WTC11 (cell line): ENCODE data around the gene CCDC57. TPM values are rescaled to one million over a fixed set of nuclear protein-coding genes. Genes with fewer than 3 reads are reported as not detected.

Source experiments
- ATAC-seq: fragments of 200-7000 bp; cut with Tn5 transposase; 2 replicates; pipeline ENCODE4 v1.10.0; 2021; ENCODE audit warnings: mild to moderate bottlenecking, moderate library complexity
- CTCF ChIA-PET: fragments of 300-600 bp; sonication (Branson Sonifier 250); formaldehyde crosslinking; loops from one replicate; lab custom pipeline; 2021; ENCODE audit warnings: antibody characterized with exemption; lab: Charles Lee
- POLR2A ChIA-PET: fragments of 350-600 bp; sonication (Branson Sonifier 250); formaldehyde crosslinking; loops from one replicate; lab custom pipeline; 2021; ENCODE audit warnings: antibody characterized with exemption; lab: Charles Lee
- DNase-seq: peaks from one replicate; pipeline ENCODE4 v3.0.0; 2021; ENCODE audit warnings: low spot score
- H3K27ac Mint-ChIP-seq: 2 replicates; pipeline ENCODE4 v1.8.0; 2021; ENCODE audit warnings: mixed read lengths
- H3K27me3 Mint-ChIP-seq: 2 replicates; pipeline ENCODE4 v1.8.0; 2021; ENCODE audit warnings: low read depth, mild to moderate bottlenecking, moderate library complexity, mixed read lengths
- H3K36me3 Mint-ChIP-seq: 2 replicates; pipeline ENCODE4 v1.8.0; 2021; ENCODE audit warnings: mixed read lengths
- H3K4me1 Mint-ChIP-seq: 2 replicates; pipeline ENCODE4 v1.8.0; 2022; ENCODE audit warnings: mixed read lengths
- H3K4me3 Mint-ChIP-seq: 2 replicates; pipeline ENCODE4 v1.8.0; 2021; ENCODE audit warnings: mild to moderate bottlenecking, moderate library complexity, mixed read lengths
- H3K9me3 Mint-ChIP-seq: 2 replicates; pipeline ENCODE4 v1.8.0; 2021; ENCODE audit warnings: mixed read lengths
- E2F1 ChIP-seq: sonication (generic); formaldehyde crosslinking; IDR thresholded peaks from 2 replicates; pipeline ENCODE4 v1.8.0; 2022; ENCODE audit warnings: mild to moderate bottlenecking, missing genetic modification reagents
- ELF4 ChIP-seq: sonication (generic); formaldehyde crosslinking; IDR thresholded peaks from 2 replicates; pipeline ENCODE4 v1.8.1; 2022; ENCODE audit warnings: low read depth, mild to moderate bottlenecking, moderate library complexity, missing genetic modification reagents
- EMX1 ChIP-seq: fragments of 250-450 bp; sonication (Bioruptor Pico); IDR thresholded peaks from 2 replicates; pipeline ENCODE4 v1.8.0; 2021; ENCODE audit warnings: mild to moderate bottlenecking
- GRHL2 ChIP-seq: fragments of 250-450 bp; sonication (Bioruptor Pico); IDR thresholded peaks from 2 replicates; pipeline ENCODE4 v1.8.0; 2022; ENCODE audit warnings: mild to moderate bottlenecking, moderate library complexity; ENCODE audit not compliant: insufficient replicate concordance, severe bottlenecking
- JAZF1 ChIP-seq: fragments of 250-450 bp; sonication (Bioruptor Pico); IDR thresholded peaks from 2 replicates; pipeline ENCODE4 v1.9.0; 2021; ENCODE audit warnings: moderate library complexity, mild to moderate bottlenecking, inconsistent platforms
- NR2C2 ChIP-seq: sonication (generic); formaldehyde crosslinking; IDR thresholded peaks from 2 replicates; pipeline ENCODE4 v1.8.0; 2022; ENCODE audit warnings: mild to moderate bottlenecking, missing genetic modification reagents
- PRRX2 ChIP-seq: fragments of 250-450 bp; sonication (Bioruptor Pico); IDR thresholded peaks from 2 replicates; pipeline ENCODE4 v1.8.0; 2021; ENCODE audit warnings: mild to moderate bottlenecking
- RORB ChIP-seq: fragments of 250-450 bp; sonication (Bioruptor Pico); IDR thresholded peaks from 2 replicates; pipeline ENCODE4 v1.9.0; 2021; ENCODE audit warnings: mild to moderate bottlenecking
- SMAD3 ChIP-seq: sonication (generic); formaldehyde crosslinking; IDR thresholded peaks from 2 replicates; pipeline ENCODE4 v1.8.0; 2022; ENCODE audit warnings: missing genetic modification reagents, mild to moderate bottlenecking, borderline replicate concordance
- SOX15 ChIP-seq: fragments of 250-450 bp; sonication (Bioruptor Pico); IDR thresholded peaks from 2 replicates; pipeline ENCODE4 v1.9.0; 2021; ENCODE audit warnings: mild to moderate bottlenecking
- SP1 ChIP-seq: sonication (generic); formaldehyde crosslinking; conservative IDR thresholded peaks from 2 replicates; pipeline ENCODE4 v1.8.1; 2022; ENCODE audit warnings: missing genetic modification reagents
- TEAD4 ChIP-seq: sonication (generic); formaldehyde crosslinking; IDR thresholded peaks from 2 replicates; pipeline ENCODE4 v1.8.0; 2022; ENCODE audit warnings: mild to moderate bottlenecking, missing genetic modification reagents
- ZBTB21 ChIP-seq: sonication (generic); formaldehyde crosslinking; IDR thresholded peaks from 2 replicates; pipeline ENCODE4 v1.8.1; 2023; ENCODE audit warnings: mild to moderate bottlenecking, missing genetic modification reagents, borderline replicate concordance
- ZBTB43 ChIP-seq: sonication (generic); formaldehyde crosslinking; IDR thresholded peaks from 2 replicates; pipeline ENCODE4 v1.8.1; 2023; ENCODE audit warnings: mild to moderate bottlenecking, missing genetic modification reagents
- ZMAT4 ChIP-seq: fragments of 250-450 bp; sonication (Bioruptor Pico); IDR thresholded peaks from 2 replicates; pipeline ENCODE4 v1.9.0; 2021; ENCODE audit warnings: mild to moderate bottlenecking
- ZNF138 ChIP-seq: sonication (generic); formaldehyde crosslinking; conservative IDR thresholded peaks from 2 replicates; pipeline ENCODE4 v1.8.1; 2022; ENCODE audit warnings: mild to moderate bottlenecking, moderate library complexity, missing genetic modification reagents
- ZNF219 ChIP-seq: sonication (generic); formaldehyde crosslinking; IDR thresholded peaks from 2 replicates; pipeline ENCODE4 v1.8.0; 2023; ENCODE audit warnings: missing genetic modification reagents, mild to moderate bottlenecking, borderline replicate concordance
- total RNA-seq: library from RNA; stranded (reverse); gene quantifications from 3 replicates; pipeline ENCODE4 v1.2.3, GENCODE V29; 2021
- TF ChIP-seq, protein P1 (sequence below): sonication (generic); formaldehyde crosslinking; IDR thresholded peaks from 2 replicates; pipeline ENCODE4 v1.8.0; 2023; ENCODE audit warnings: missing genetic modification reagents
- TF ChIP-seq, protein P2 (sequence below): sonication (generic); formaldehyde crosslinking; IDR thresholded peaks from 2 replicates; pipeline ENCODE4 v1.8.1; 2023; ENCODE audit warnings: mild to moderate bottlenecking, moderate library complexity, missing genetic modification reagents
- TF ChIP-seq, protein P3 (sequence below): fragments of 250-450 bp; sonication (Bioruptor Pico); IDR thresholded peaks from 2 replicates; pipeline ENCODE4 v1.9.0; 2021; ENCODE audit warnings: mild to moderate bottlenecking, borderline replicate concordance

The CCDC57 gene
- total RNA-seq, 1 experiment from 2014 or later, result 20.0 TPM

DNA sequence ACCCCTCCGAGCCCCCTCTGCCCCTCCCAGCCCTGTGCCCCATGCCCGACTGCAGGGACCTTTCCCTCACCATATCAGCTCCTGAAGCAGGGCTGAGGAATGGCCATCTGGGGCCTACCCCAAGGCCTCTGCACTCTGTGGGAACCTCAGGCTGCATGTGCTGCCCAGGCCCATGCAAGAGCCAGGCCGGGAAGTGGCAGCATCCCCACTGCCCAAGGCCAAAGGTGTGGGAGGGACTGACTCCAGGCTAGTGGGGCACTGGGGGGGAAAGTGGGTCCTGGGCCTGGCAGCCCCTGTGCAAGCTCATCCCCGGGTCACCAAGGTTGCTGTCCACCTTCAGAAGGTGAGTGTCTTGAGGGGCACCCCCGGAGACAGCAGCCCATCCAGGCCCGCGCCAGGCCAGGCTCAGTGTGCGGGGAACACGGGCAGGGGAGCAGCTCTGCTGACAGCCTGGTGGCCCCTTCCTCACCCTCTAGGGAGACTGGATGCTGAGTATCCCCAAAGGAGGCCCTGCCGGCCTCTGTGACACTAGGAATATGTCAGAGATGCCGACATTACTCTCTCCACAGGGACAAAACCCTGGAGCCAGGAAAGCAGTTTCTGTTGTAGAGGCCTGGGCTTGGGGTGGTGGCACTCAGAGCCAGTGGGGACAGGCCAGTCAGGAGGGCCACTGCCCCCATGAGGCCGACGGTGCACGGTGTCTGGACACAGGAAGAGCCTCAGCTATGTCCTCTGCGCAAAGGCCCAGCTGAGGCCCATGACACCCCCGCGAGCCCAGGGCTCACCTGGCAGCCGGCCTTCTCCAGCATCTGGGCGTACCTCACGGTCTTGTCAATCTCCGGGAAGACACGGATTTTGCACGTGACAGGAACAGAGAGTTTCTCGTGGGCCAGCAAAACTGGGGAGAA, 150.3 kb downstream of the CCDC57 start:
- Mint-ChIP-seq H3K27me3 (no peaks in the 10 kb centered on the region), H3K4me3 (no peak overlapping the region), H3K4me1 (0 out of 2 replicates have a peak, but pooled peaks cover 2% of the 10 kb centered on the region), H3K27ac (no peak overlapping the region), H3K36me3 (peaks cover 3% of the 10 kb centered on the region; the same call in 1 of the 2 replicates), H3K9me3 (no peaks in the 10 kb centered on the region)
- ATAC-seq (no peak), DNase-seq (no peak)
- ChIA-PET CTCF (interaction anchor here (0.6 to 2.6 kb wide), 2 partner anchors 32 to 42 kb away, joined by 4 to 19 read pairs; no protein-coding TSS in a partner anchor), POLR2A (no interaction called here)
- TF ChIP-seq, protein P1, sequence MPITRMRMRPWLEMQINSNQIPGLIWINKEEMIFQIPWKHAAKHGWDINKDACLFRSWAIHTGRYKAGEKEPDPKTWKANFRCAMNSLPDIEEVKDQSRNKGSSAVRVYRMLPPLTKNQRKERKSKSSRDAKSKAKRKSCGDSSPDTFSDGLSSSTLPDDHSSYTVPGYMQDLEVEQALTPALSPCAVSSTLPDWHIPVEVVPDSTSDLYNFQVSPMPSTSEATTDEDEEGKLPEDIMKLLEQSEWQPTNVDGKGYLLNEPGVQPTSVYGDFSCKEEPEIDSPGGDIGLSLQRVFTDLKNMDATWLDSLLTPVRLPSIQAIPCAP (CRISPR knock-in tag), result no peak
- TF ChIP-seq ELF4 (CRISPR knock-in tag) (no peak), NR2C2 (CRISPR knock-in tag) (no peak), ZBTB21 (no peak), SOX15 (no peak), ZBTB43 (CRISPR knock-in tag) (no peak), ZNF219 (CRISPR knock-in tag) (no peak), ZMAT4 (CRISPR knock-in tag) (no peak), RORB (CRISPR knock-in tag) (no peak), E2F1 (CRISPR knock-in tag) (no peak), TEAD4 (no peak), PRRX2 (no peak), EMX1 (no peak), SP1 (CRISPR knock-in tag) (no peak), SMAD3 (CRISPR knock-in tag) (no peak), GRHL2 (no peak), JAZF1 (CRISPR knock-in tag) (no peak), ZNF138 (CRISPR knock-in tag) (no peak)
- TF ChIP-seq, protein P2, sequence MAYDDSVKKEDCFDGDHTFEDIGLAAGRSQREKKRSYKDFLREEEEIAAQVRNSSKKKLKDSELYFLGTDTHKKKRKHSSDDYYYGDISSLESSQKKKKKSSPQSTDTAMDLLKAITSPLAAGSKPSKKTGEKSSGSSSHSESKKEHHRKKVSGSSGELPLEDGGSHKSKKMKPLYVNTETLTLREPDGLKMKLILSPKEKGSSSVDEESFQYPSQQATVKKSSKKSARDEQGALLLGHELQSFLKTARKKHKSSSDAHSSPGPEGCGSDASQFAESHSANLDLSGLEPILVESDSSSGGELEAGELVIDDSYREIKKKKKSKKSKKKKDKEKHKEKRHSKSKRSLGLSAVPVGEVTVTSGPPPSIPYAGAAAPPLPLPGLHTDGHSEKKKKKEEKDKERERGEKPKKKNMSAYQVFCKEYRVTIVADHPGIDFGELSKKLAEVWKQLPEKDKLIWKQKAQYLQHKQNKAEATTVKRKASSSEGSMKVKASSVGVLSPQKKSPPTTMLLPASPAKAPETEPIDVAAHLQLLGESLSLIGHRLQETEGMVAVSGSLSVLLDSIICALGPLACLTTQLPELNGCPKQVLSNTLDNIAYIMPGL (CRISPR knock-in tag), result no peak
- TF ChIP-seq, protein P3, sequence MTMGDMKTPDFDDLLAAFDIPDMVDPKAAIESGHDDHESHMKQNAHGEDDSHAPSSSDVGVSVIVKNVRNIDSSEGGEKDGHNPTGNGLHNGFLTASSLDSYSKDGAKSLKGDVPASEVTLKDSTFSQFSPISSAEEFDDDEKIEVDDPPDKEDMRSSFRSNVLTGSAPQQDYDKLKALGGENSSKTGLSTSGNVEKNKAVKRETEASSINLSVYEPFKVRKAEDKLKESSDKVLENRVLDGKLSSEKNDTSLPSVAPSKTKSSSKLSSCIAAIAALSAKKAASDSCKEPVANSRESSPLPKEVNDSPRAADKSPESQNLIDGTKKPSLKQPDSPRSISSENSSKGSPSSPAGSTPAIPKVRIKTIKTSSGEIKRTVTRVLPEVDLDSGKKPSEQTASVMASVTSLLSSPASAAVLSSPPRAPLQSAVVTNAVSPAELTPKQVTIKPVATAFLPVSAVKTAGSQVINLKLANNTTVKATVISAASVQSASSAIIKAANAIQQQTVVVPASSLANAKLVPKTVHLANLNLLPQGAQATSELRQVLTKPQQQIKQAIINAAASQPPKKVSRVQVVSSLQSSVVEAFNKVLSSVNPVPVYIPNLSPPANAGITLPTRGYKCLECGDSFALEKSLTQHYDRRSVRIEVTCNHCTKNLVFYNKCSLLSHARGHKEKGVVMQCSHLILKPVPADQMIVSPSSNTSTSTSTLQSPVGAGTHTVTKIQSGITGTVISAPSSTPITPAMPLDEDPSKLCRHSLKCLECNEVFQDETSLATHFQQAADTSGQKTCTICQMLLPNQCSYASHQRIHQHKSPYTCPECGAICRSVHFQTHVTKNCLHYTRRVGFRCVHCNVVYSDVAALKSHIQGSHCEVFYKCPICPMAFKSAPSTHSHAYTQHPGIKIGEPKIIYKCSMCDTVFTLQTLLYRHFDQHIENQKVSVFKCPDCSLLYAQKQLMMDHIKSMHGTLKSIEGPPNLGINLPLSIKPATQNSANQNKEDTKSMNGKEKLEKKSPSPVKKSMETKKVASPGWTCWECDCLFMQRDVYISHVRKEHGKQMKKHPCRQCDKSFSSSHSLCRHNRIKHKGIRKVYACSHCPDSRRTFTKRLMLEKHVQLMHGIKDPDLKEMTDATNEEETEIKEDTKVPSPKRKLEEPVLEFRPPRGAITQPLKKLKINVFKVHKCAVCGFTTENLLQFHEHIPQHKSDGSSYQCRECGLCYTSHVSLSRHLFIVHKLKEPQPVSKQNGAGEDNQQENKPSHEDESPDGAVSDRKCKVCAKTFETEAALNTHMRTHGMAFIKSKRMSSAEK (CRISPR knock-in tag), result no peak
